Tracheal epithelial cell (primary cell): ENCODE measurements around the gene IL1RAPL1. TPM values are rescaled to one million over a fixed set of nuclear protein-coding genes. Genes with fewer than 3 reads are reported as not detected.

Source experiments
- total RNA-seq: library from RNA; depleted of rRNA; stranded (reverse); fragments of >200 nt; gene quantifications from 2 replicates; pipeline ENCODE4 v1.2.1, GENCODE V29; 2014

IL1RAPL1 gene
- total RNA-seq = not detected in 2 replicates

GRCh38 chrX:28586981-28587551 is at the start of gene IL1RAPL1:
Gene IL1RAPL1, plus strand, starts transcription at chrX:28587446.

